Glutamatergic neuron (in vitro differentiated cells): Measurements from ENCODE around the gene NME8. TPM values are rescaled to one million over a fixed set of nuclear protein-coding genes. Genes with fewer than 3 reads are reported as not detected.

Experiments
- DNase-seq: peaks from one replicate; pipeline ENCODE4 v3.0.0; 2022
- H3K27ac Mint-ChIP-seq: one replicate; pipeline ENCODE4 v1.8.0; 2020; ENCODE audit warnings: mild to moderate bottlenecking, mixed read lengths, inconsistent platforms; ENCODE audit not compliant: unreplicated experiment
- H3K27me3 Mint-ChIP-seq: one replicate; pipeline ENCODE4 v1.8.0; 2020; ENCODE audit warnings: mild to moderate bottlenecking, moderate library complexity, mixed read lengths, inconsistent platforms; ENCODE audit not compliant: unreplicated experiment
- H3K36me3 Mint-ChIP-seq: one replicate; pipeline ENCODE4 v1.8.0; 2020; ENCODE audit warnings: mild to moderate bottlenecking, mixed read lengths, inconsistent platforms; ENCODE audit not compliant: unreplicated experiment
- H3K4me1 Mint-ChIP-seq: one replicate; pipeline ENCODE4 v1.8.0; 2020; ENCODE audit warnings: mild to moderate bottlenecking, low read depth, mixed read lengths, inconsistent platforms; ENCODE audit not compliant: unreplicated experiment
- H3K4me3 Mint-ChIP-seq: one replicate; pipeline ENCODE4 v1.8.0; 2020; ENCODE audit warnings: mild to moderate bottlenecking, mixed read lengths, inconsistent platforms; ENCODE audit not compliant: unreplicated experiment
- H3K9me3 Mint-ChIP-seq: one replicate; pipeline ENCODE4 v1.8.0; 2020; ENCODE audit warnings: mild to moderate bottlenecking, moderate library complexity, mixed read lengths, inconsistent platforms; ENCODE audit not compliant: unreplicated experiment
- CTCF ChIP-seq: fragments of 200-600 bp; sonication (generic); IDR thresholded peaks from one replicate; pipeline ENCODE4 v1.5.0; 2021; ENCODE audit not compliant: partially characterized antibody, unreplicated experiment
- total RNA-seq: library from RNA; stranded (reverse); fragmentation: NEBNext Ultra II Directional; extraction: Animal tissue kit (Norgen Biotek cat#: 25700); gene quantifications from one replicate; pipeline ENCODE4 v1.2.1, GENCODE V29; 2021; ENCODE audit not compliant: unreplicated experiment

NME8 gene
- total RNA-seq, 1 donor from 2014 or later, result not detected

GRCh38 chr7:37912756-37913155 is 64.4 kb downstream of the NME8 start:
- Mint-ChIP-seq H3K27me3 (peaks cover 3% of the 10 kb centered on the region), H3K4me3 (no peak overlapping the region), H3K36me3 (no peaks in the 10 kb centered on the region), H3K27ac (no peak overlapping the region), H3K9me3 (no peaks in the 10 kb centered on the region), H3K4me1 (no peaks in the 10 kb centered on the region)
- TF ChIP-seq CTCF, result no peak
- no peak for DNase-seq

GRCh38 chr7:37915438-37915837 is 67.0 kb downstream of the NME8 start:
- H3K27ac Mint-ChIP-seq, result no peak overlapping the region
- H3K4me1 Mint-ChIP-seq, result no peaks in the 10 kb centered on the region
- peaks cover 6% of the 10 kb centered on the region for H3K27me3 Mint-ChIP-seq

GRCh38 chr7:37916017-37916672 is 67.7 kb downstream of the NME8 start:
- H3K4me1 Mint-ChIP-seq, result no peaks in the 10 kb centered on the region
- H3K27ac Mint-ChIP-seq, result no peak overlapping the region
- H3K36me3 Mint-ChIP-seq, result no peaks in the 10 kb centered on the region
- H3K9me3 Mint-ChIP-seq, result peaks cover 2% of the 10 kb centered on the region
- peak; percentile 34 for DNase-seq
- H3K27me3 Mint-ChIP-seq, result peaks cover 8% of the 10 kb centered on the region
- peak overlapping the region; percentile 86 for H3K4me3 Mint-ChIP-seq
- no peak for TF ChIP-seq CTCF

More at GRCh38 chr7:37915438-37915837, 67.0 kb downstream of the NME8 start:
- peaks cover 2% of the 10 kb centered on the region for H3K9me3 Mint-ChIP-seq
- H3K36me3 Mint-ChIP-seq, result no peaks in the 10 kb centered on the region
- TF ChIP-seq CTCF, result no peak
- DNase-seq, result no peak
- no peak overlapping the region for H3K4me3 Mint-ChIP-seq

GRCh38 chr7:37916673-37917660 is 68.6 kb downstream of the NME8 start, which contains the start of gene SFRP4:
SFRP4 (minus strand) TSS chr7:37916817; CDS start chr7:37916537, 280 bp downstream.
- Mint-ChIP-seq H3K4me1 (peaks cover 4% of the 10 kb centered on the region), H3K36me3 (no peaks in the 10 kb centered on the region), H3K27ac (no peak within 1 kb of the TSS), H3K27me3 (peaks cover 8% of the 10 kb centered on the region), H3K9me3 (peaks cover 4% of the 10 kb centered on the region), H3K4me3 (peak within 1 kb of the TSS; percentile 86)
- TF ChIP-seq CTCF, result peak; percentile 76
- DNase-seq, result peak; percentile 66
